ENCODE data around the gene STIM2.

DNA sequence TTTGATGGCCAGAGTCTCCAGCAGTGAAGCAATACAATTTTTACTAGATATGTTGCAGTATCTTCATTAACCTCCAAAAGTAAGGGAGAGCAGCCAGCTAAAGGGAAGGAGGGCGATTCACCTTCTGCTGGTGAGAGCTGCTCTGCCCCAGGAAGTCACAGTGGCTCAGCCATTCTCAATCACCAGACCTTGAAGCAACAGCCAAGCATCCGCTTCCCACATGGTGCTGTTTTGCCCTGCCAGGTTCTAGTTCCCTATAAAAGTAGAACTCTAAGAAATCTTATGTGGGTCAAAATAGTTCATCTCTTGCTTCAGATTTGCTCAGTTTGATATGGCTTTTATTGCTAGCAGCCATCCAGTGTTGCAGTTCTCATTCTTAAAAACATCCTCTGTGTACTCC, 166.8 kb downstream of the STIM2 start:
- TF ChIP-seq, protein P1, sequence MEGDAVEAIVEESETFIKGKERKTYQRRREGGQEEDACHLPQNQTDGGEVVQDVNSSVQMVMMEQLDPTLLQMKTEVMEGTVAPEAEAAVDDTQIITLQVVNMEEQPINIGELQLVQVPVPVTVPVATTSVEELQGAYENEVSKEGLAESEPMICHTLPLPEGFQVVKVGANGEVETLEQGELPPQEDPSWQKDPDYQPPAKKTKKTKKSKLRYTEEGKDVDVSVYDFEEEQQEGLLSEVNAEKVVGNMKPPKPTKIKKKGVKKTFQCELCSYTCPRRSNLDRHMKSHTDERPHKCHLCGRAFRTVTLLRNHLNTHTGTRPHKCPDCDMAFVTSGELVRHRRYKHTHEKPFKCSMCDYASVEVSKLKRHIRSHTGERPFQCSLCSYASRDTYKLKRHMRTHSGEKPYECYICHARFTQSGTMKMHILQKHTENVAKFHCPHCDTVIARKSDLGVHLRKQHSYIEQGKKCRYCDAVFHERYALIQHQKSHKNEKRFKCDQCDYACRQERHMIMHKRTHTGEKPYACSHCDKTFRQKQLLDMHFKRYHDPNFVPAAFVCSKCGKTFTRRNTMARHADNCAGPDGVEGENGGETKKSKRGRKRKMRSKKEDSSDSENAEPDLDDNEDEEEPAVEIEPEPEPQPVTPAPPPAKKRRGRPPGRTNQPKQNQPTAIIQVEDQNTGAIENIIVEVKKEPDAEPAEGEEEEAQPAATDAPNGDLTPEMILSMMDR (IDR thresholded peaks at IDR 0.05; ENCODE audit: insufficient read depth, low read depth, low read length), result no peak
- no peak for TF ChIP-seq EZH2 (IDR thresholded peaks at IDR 0.05; ENCODE audit: insufficient read depth, low read length)

Measured in astrocyte (in vitro differentiated cells and primary cell).